HepG2 (cell line): ENCODE measurements around the gene DELE1. TPM values are rescaled to one million over a fixed set of nuclear protein-coding genes. Genes with fewer than 3 reads are reported as not detected.

Source experiments
- ATAC-seq: fragments of 200-7000 bp; cut with Tn5 transposase; 3 replicates; pipeline ENCODE4 v1.9.1; 2020; ENCODE audit warnings: mild to moderate bottlenecking, moderate library complexity
- BruUV-seq: library from RNA; stranded (reverse); fragments of 400-500 nt; replicated peaks from 2 replicates; lab custom pipeline; 2021; lab: Mats Ljungman, UMichigan
- CTCF ChIA-PET: fragments of 300-600 bp; formaldehyde crosslinking; extraction: SDS; loops from one replicate; lab custom pipeline; 2021; ENCODE audit warnings: low total read pairs, inconsistent platforms, low intra/inter-chr PET ratio; lab: Yijun Ruan, JAX
- POLR2A ChIA-PET: fragments of 350-600 bp; sonication (Branson Sonifier 250); formaldehyde crosslinking; loops from one replicate; lab custom pipeline; 2020; ENCODE audit warnings: antibody characterized with exemption, inconsistent platforms; lab: Yijun Ruan, JAX
- DNase-seq: peaks from one replicate; pipeline ENCODE4 v3.0.0-alpha.2; 2015; ENCODE audit warnings: low spot score
- FAIRE-seq: peaks from 3 replicates; lab custom pipeline; 2011; peaks lifted over from hg19 to GRCh38; lab: Jason Lieb, UNC
- H2AFZ ChIP-seq: one replicate; pipeline ENCODE4 v1.6.1; 2011; ENCODE audit warnings: low read length, inconsistent platforms
- H3K27ac ChIP-seq: fragments of 300-600 bp; 3 replicates; pipeline ENCODE4 v1.8.0; 2011; ENCODE audit warnings: mixed run types, mild to moderate bottlenecking, mixed read lengths, low read length, inconsistent platforms; ENCODE audit not compliant: insufficient read depth; ENCODE audit errors: extremely low read length
- H3K27me3 ChIP-seq, 2 experiments: fragments of 200-600 bp in 1 of 2; 2 replicates in 1 of 2; 3 replicates in 1 of 2; pipeline versions ENCODE4 v1.6.0 to v1.8.0; 2011; ENCODE audit warnings: low read length in 2 of 2, mild to moderate bottlenecking in 2 of 2, moderate library complexity in 2 of 2, inconsistent platforms in 1 of 2; ENCODE audit not compliant: insufficient read depth in 2 of 2, control insufficient read depth in 1 of 2
- H3K36me3 ChIP-seq, 2 experiments: fragments of 200-600 bp in 1 of 2; replicated peaks in 1 of 2; 2 replicates in 1 of 2; 3 replicates in 1 of 2; pipeline versions ENCODE4 v1.5.1 to v1.8.0; 2011; ENCODE audit warnings: low read length in 2 of 2, inconsistent platforms in 1 of 2; ENCODE audit not compliant: insufficient read depth in 2 of 2, control insufficient read depth in 1 of 2
- H3K4me1 ChIP-seq: 2 replicates; pipeline ENCODE4 v1.5.1; 2012; ENCODE audit warnings: low read length, inconsistent platforms; ENCODE audit not compliant: insufficient read depth
- H3K4me2 ChIP-seq: 2 replicates; pipeline ENCODE4 v1.6.0; 2011; ENCODE audit warnings: low read depth, low read length, inconsistent platforms
- H3K4me3 ChIP-seq, 3 experiments: fragments of 200-600 bp in 1 of 3; sonication (generic), shearing (Covaris generic) in 1 of 3; replicated peaks in 1 of 3; 2 replicates each; pipeline ENCODE4 v1.5.1; 2011 to 2016; ENCODE audit warnings: low read length in 3 of 3, inconsistent platforms in 2 of 3, low read depth in 2 of 3, mild to moderate bottlenecking in 2 of 3, control low read depth in 1 of 3, mixed read lengths in 1 of 3; ENCODE audit not compliant: insufficient read depth in 1 of 3
- H3K79me2 ChIP-seq: one replicate; pipeline ENCODE4 v1.6.1; 2011; ENCODE audit warnings: low read length, inconsistent platforms; ENCODE audit not compliant: insufficient read depth
- H3K9ac ChIP-seq: 2 replicates; pipeline ENCODE4 v1.6.0; 2011; ENCODE audit warnings: mild to moderate bottlenecking, low read depth, low read length, inconsistent platforms; ENCODE audit not compliant: insufficient read depth
- H3K9me3 ChIP-seq: 2 replicates; pipeline ENCODE4 v1.5.1; 2012; ENCODE audit warnings: mild to moderate bottlenecking, low read length
- H4K20me1 ChIP-seq: 2 replicates; pipeline ENCODE4 v1.6.0; 2011; ENCODE audit warnings: inconsistent platforms, mild to moderate bottlenecking, low read length, moderate library complexity; ENCODE audit not compliant: insufficient read depth
- DR1 ChIP-seq: sonication (generic); formaldehyde crosslinking; IDR thresholded peaks from 2 replicates; pipeline ENCODE4 v1.8.0; 2021; ENCODE audit warnings: mild to moderate bottlenecking, missing genetic modification reagents, inconsistent platforms
- HNF4G ChIP-seq, 2 experiments: sonication (generic) in 1 of 2; formaldehyde crosslinking in 1 of 2; IDR thresholded peaks; 2 replicates each; pipeline versions ENCODE4 v1.4.0 to v1.6.1; 2011 to 2020; ENCODE audit warnings: borderline replicate concordance in 2 of 2, low read depth in 2 of 2, mild to moderate bottlenecking in 2 of 2, low read length in 1 of 2, missing genetic modification reagents in 1 of 2, moderate library complexity in 1 of 2
- KDM4B ChIP-seq: sonication (generic); formaldehyde crosslinking; IDR thresholded peaks from 2 replicates; pipeline ENCODE4 v1.4.0; 2020; ENCODE audit warnings: missing genetic modification reagents
- MAFK ChIP-seq, 2 experiments: IDR thresholded peaks in 1 of 2; conservative IDR thresholded peaks in 1 of 2; 2 replicates each; pipeline ENCODE4 v1.6.1; 2011; ENCODE audit warnings: improper control_type of control experiment in 2 of 2, low read length in 2 of 2
- MIER2 ChIP-seq: IDR thresholded peaks from 2 replicates; pipeline ENCODE4 v1.6.1; 2016; ENCODE audit warnings: missing biosample characterization, missing genetic modification reagents
- MZF1 ChIP-seq: sonication (generic); formaldehyde crosslinking; IDR thresholded peaks from 2 replicates; pipeline ENCODE4 v1.8.1; 2023; ENCODE audit warnings: mild to moderate bottlenecking, missing genetic modification reagents, borderline replicate concordance
- NCOA1 ChIP-seq: sonication (generic); formaldehyde crosslinking; IDR thresholded peaks from 2 replicates; pipeline ENCODE4 v1.9.0; 2021; ENCODE audit warnings: missing genetic modification reagents
- NFKB2 ChIP-seq: sonication (generic); formaldehyde crosslinking; IDR thresholded peaks from 2 replicates; pipeline ENCODE4 v1.4.0; 2020; ENCODE audit warnings: missing genetic modification reagents, borderline replicate concordance
- NR2F6 ChIP-seq, 2 experiments: IDR thresholded peaks; 2 replicates each; pipeline ENCODE4 v1.6.1; 2016; ENCODE audit warnings: antibody characterized with exemption in 1 of 2, mild to moderate bottlenecking in 1 of 2
- ZBTB3 ChIP-seq: sonication (generic); formaldehyde crosslinking; IDR thresholded peaks from 2 replicates; pipeline ENCODE4 v1.4.0; 2020; ENCODE audit warnings: low read depth, mild to moderate bottlenecking, moderate library complexity, missing genetic modification reagents, borderline replicate concordance
- ZFX ChIP-seq: sonication (generic); formaldehyde crosslinking; IDR thresholded peaks from 2 replicates; pipeline ENCODE4 v1.4.0; 2020; ENCODE audit warnings: mild to moderate bottlenecking, low read depth, missing genetic modification reagents, moderate library complexity
- WGBS: methylation state at CpG from one replicate; pipeline ENCODE4 v1.1.6; 2017; ENCODE audit warnings: low lambda C conversion rate; 5-methylcytosine and 5-hydroxymethylcytosine counted together
- in situ Hi-C: cut with HindIII; loops from 2 replicates; pipeline ENCODE4 v1.10.0; 2017; ENCODE audit warnings: low pct_unique_long_range_greater_than_20kb; ENCODE audit not compliant: extremely low pct_ligation_motif_present
- intact Hi-C: fragments of 100-400 bp; cut with micrococcal nuclease; formaldehyde crosslinking; loops from one replicate; pipeline ENCODE4 v1.10.0; 2022; ENCODE audit not compliant: unreplicated experiment
- polyA plus RNA-seq, 8 experiments: library from polyadenylated mRNA; depleted of rRNA in 3 of 8; stranded (reverse) in 7 of 8; unstranded in 1 of 8; fragments of >200 nt; fragmentation: Illumina TruSeq in 4 of 8; extraction: Trizol in 4 of 8; gene quantifications; 2 replicates each; pipeline versions ENCODE4 v1.2.1 to v1.2.3, GENCODE V29; 2011 to 2016; ENCODE audit warnings: low read depth in 4 of 8, missing spikeins in 1 of 8, mixed read lengths in 1 of 8; ENCODE audit not compliant: insufficient read depth in 1 of 8
- total RNA-seq, 5 experiments: library from RNA; depleted of rRNA; stranded (reverse); fragments of >200 nt; fragmentation: Illumina TruSeq; extraction: Trizol; gene quantifications; 2 replicates each; pipeline ENCODE4 v1.2.3, GENCODE V29; 2016; ENCODE audit warnings: low read depth in 1 of 5
- TF ChIP-seq, protein P1 (sequence below): sonication (generic); formaldehyde crosslinking; IDR thresholded peaks from 2 replicates; pipeline ENCODE4 v1.8.0; 2022; ENCODE audit warnings: mild to moderate bottlenecking, missing genetic modification reagents, moderate library complexity
- TF ChIP-seq, protein P2 (sequence below): sonication (generic); formaldehyde crosslinking; IDR thresholded peaks from 2 replicates; pipeline ENCODE4 v1.5.0; 2020; ENCODE audit warnings: mild to moderate bottlenecking, missing genetic modification reagents
- TF ChIP-seq, protein P3 (sequence below): sonication (generic); formaldehyde crosslinking; IDR thresholded peaks from 2 replicates; pipeline ENCODE4 v1.4.0; 2020; ENCODE audit warnings: missing genetic modification reagents
- TF ChIP-seq, protein P4 (sequence below): sonication (generic); formaldehyde crosslinking; IDR thresholded peaks from 2 replicates; pipeline ENCODE4 v1.5.0; 2020; ENCODE audit warnings: missing genetic modification reagents, mild to moderate bottlenecking, borderline replicate concordance

The DELE1 gene
- total and polyA plus RNA-seq, 2 of the 13 experiments (the other 11 are each of a cell fraction or from before 2014, with no cell fraction given) = 57.5 to 90.3 TPM

DNA sequence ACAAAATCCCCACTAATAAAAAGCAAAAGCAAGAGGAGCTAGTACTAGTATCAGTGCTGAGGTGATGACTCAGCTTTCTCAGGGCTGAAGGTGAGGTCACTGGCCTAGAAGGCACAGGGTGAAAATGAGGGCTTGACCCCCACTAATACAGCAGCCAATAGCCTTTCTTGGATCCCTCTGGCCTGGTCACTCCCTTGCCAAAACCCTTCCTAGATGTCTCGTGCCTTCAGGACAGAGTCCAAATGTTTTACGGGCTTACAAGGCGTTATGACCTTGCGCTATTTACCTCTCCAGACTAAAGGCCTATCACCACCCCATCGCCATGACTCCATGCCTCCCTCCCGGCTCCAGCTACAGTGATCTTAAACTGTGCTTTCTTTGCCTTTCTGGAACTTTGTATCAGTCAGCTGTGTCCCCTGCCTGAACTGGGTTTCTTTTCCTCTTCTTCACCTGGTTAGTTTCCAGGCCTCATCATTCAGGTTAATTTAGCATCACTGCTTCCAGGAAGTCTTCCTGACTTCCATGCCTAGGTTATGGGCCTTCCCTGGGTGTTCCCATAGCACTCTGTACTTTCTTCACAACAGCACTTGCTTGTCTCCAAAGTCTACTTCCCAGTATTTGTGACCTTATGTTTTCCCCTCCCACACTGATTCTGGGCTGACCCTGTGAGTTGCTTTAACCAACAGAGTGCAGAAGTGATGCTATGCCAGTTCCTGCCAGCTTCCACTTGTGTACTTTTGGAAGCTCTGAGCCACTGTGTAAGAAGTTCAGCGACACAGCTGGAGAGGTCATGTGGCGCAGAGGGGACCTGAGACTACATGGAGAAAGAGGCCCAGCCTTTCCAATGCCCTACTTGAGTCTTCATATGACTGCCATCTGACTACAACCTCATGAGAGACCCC lies 4.2 kb upstream of the DELE1 start (continued):
- peak; percentile 10; the same call in 1 of the 2 replicates for TF ChIP-seq MIER2
- TF ChIP-seq ZFX (CRISPR knock-in tag) = peak; percentile 28; the same call in 1 of the 2 replicates
- peak; percentile 87 to 89 for TF ChIP-seq MAFK (conservative IDR thresholded peaks at IDR 0.05 in 1 of 2, IDR thresholded peaks at IDR 0.05 in 1 of 2; ENCODE audit: low read length in 2 of 2)

DNA sequence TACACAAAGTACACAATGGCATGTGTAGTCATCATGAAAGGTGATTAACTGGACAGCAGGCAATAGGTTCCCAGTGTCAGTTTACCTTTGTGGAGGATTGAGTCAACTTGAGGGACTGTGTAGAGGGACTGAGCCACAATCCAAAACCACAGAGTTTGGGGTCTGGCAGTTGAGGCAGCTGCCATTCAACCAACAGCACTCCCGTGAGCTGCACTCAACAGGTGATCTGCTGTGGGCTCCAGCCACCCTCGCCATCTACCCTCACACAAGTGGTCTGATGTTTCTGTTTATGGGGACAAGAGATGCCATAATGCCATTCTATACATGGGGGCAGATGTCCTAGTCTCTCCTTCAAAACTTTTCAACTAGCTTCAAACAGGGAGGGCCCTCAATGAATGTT lies 2.9 kb upstream of the DELE1 start:
- intact Hi-C loops (no loop called here), in situ Hi-C loops (no loop called here)
- H3K27me3 ChIP-seq = peaks cover 0 to 12% of the 10 kb centered on the region in 2 experiments; a peak in 1 of 5 replicates
- peaks cover 2 to 3% of the 10 kb centered on the region in 2 experiments; a peak in 1 of 5 replicates for H3K36me3 ChIP-seq
- H3K9ac ChIP-seq = no peak overlapping the region
- ChIA-PET POLR2A (no interaction called here), CTCF (no interaction called here)
- H3K79me2 ChIP-seq = peaks cover 7% of the 10 kb centered on the region
- H4K20me1 ChIP-seq = 0 out of 2 replicates have a peak, but pooled peaks cover 3% of the 10 kb centered on the region
- no TSS peak for BruUV-seq
- no peak overlapping the region for H3K27ac ChIP-seq
- H2AFZ ChIP-seq = no peak overlapping the region
- H3K4me3 ChIP-seq = no peak overlapping the region
- no peak for ATAC-seq
- H3K9me3 ChIP-seq = no peaks in the 10 kb centered on the region
- 89% methylated on average over 2 of the region's 2 CpGs for WGBS
- H3K4me1 ChIP-seq = peaks cover 34% of the 10 kb centered on the region
- FAIRE-seq = no peak
- DNase-seq = no peak
- no peak overlapping the region for H3K4me2 ChIP-seq
- TF ChIP-seq MZF1 (CRISPR knock-in tag) (no peak), NCOA1 (CRISPR knock-in tag) (no peak), KDM4B (CRISPR knock-in tag) (no peak), DR1 (CRISPR knock-in tag) (no peak), NR2F6 (IDR thresholded peaks at IDR 0.05) (no peak), NR2F6 (CRISPR knock-in tag; IDR thresholded peaks at IDR 0.05) (no peak), HNF4G (IDR thresholded peaks at IDR 0.05; ENCODE audit: borderline replicate concordance, low read depth, low read length) (no peak), HNF4G (CRISPR knock-in tag; IDR thresholded peaks at IDR 0.05; ENCODE audit: borderline replicate concordance, low read depth) (no peak), ZBTB3 (CRISPR knock-in tag) (no peak), NFKB2 (CRISPR knock-in tag) (no peak)
- TF ChIP-seq, protein P1, sequence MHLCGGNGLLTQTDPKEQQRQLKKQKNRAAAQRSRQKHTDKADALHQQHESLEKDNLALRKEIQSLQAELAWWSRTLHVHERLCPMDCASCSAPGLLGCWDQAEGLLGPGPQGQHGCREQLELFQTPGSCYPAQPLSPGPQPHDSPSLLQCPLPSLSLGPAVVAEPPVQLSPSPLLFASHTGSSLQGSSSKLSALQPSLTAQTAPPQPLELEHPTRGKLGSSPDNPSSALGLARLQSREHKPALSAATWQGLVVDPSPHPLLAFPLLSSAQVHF (CRISPR knock-in tag) = no peak
- TF ChIP-seq, protein P2, sequence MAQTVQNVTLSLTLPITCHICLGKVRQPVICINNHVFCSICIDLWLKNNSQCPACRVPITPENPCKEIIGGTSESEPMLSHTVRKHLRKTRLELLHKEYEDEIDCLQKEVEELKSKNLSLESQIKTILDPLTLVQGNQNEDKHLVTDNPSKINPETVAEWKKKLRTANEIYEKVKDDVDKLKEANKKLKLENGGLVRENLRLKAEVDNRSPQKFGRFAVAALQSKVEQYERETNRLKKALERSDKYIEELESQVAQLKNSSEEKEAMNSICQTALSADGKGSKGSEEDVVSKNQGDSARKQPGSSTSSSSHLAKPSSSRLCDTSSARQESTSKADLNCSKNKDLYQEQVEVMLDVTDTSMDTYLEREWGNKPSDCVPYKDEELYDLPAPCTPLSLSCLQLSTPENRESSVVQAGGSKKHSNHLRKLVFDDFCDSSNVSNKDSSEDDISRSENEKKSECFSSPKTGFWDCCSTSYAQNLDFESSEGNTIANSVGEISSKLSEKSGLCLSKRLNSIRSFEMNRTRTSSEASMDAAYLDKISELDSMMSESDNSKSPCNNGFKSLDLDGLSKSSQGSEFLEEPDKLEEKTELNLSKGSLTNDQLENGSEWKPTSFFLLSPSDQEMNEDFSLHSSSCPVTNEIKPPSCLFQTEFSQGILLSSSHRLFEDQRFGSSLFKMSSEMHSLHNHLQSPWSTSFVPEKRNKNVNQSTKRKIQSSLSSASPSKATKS (CRISPR knock-in tag) = no peak
- TF ChIP-seq, protein P3, sequence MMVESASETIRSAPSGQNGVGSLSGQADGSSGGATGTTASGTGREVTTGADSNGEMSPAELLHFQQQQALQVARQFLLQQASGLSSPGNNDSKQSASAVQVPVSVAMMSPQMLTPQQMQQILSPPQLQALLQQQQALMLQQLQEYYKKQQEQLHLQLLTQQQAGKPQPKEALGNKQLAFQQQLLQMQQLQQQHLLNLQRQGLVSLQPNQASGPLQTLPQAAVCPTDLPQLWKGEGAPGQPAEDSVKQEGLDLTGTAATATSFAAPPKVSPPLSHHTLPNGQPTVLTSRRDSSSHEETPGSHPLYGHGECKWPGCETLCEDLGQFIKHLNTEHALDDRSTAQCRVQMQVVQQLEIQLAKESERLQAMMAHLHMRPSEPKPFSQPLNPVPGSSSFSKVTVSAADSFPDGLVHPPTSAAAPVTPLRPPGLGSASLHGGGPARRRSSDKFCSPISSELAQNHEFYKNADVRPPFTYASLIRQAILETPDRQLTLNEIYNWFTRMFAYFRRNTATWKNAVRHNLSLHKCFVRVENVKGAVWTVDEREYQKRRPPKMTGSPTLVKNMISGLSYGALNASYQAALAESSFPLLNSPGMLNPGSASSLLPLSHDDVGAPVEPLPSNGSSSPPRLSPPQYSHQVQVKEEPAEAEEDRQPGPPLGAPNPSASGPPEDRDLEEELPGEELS = no peak
- TF ChIP-seq, protein P4, sequence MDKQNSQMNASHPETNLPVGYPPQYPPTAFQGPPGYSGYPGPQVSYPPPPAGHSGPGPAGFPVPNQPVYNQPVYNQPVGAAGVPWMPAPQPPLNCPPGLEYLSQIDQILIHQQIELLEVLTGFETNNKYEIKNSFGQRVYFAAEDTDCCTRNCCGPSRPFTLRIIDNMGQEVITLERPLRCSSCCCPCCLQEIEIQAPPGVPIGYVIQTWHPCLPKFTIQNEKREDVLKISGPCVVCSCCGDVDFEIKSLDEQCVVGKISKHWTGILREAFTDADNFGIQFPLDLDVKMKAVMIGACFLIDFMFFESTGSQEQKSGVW (CRISPR knock-in tag) = no peak
